ENCODE data around the gene MRPS7.
"Not testable (repeated sequence)": the region's sequence is repeated elsewhere in the genome, so short reads cannot be mapped to it uniquely, and the experiment has no call there.

The MRPS7 gene

DNA sequence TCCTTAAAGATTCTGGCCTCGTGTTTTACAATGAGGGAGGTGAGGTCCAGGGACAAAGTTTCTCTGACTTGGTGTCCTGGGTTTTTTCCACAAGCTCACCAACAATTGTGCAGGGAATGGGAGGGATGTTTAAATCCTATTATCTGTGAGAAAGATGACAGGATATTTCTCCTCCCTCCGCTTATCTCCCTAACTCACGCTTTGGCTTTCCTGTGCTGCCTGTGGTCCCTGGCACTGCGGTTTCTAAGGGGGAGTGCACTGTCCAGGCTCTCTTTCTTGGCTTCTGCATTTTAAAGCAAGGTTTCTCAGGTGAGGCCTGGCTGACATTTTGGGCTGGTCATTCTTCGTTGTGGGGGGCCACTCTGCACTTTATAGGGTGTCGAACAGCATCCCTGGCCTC is 16.7 kb upstream of the MRPS7 start:
- FAIRE-seq = no peak

DNA sequence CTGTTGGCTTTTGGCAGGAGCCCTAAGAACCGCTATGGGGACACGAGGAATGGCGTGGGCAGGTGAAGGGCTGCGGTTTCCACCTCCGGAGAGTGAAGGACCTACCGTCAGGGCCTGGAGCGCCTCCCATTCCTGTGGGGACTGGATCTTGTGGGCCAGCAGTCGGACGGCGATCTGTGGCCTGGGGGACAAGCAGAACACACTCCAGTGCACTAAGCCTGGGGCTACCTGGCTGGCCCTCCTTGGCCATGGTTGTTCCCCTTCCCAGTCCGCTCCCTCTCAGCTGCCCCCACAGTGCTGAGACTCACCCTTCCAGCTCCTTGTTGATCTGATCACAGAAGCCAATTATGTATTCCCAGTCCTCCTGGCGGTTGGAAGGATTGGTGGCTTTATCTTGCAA is 15.3 kb upstream of the MRPS7 start:
- FAIRE-seq = no peak

DNA sequence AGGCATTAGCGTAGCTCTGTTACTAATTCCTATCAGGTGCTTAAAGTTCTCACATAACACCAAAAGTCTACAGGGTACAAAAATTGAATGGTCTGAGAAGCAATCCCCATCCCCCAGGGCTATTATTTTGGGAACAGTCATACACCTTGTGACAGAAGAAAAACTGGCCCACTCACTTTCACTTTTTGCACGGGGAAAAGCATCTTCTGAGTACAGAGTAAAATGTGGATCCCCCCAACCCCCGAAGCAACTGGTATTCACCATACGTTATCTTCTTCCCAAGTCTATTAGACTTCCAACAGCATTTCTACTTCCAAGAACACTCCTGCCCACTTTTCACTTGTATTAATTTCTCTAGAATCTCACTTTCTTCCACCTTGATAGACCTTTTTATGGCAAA is 12.1 kb upstream of the MRPS7 start:
- no peak for FAIRE-seq

DNA sequence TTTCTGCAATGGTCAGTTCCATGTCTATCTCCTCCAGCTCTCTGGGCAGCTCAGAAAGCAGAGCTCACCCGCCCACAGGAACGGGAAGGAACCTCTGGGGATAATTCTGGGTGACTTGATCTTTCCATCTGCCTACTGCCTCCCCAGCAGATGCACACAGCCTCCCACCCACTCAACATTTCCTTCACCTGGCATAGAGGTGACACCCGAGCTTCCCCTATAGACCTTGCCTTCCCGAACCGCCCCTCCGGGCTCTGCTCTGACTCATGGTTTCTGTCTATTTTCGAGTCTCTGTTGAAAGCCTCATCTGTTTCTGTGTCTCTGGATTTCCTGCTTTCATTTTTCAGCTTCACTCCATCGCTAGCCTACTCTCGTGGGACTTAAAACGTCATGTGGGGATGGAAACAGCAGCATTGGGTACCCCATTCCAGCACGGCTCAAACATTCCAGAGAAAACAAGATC is 11.6 kb upstream of the MRPS7 start:
- no peak for FAIRE-seq

DNA sequence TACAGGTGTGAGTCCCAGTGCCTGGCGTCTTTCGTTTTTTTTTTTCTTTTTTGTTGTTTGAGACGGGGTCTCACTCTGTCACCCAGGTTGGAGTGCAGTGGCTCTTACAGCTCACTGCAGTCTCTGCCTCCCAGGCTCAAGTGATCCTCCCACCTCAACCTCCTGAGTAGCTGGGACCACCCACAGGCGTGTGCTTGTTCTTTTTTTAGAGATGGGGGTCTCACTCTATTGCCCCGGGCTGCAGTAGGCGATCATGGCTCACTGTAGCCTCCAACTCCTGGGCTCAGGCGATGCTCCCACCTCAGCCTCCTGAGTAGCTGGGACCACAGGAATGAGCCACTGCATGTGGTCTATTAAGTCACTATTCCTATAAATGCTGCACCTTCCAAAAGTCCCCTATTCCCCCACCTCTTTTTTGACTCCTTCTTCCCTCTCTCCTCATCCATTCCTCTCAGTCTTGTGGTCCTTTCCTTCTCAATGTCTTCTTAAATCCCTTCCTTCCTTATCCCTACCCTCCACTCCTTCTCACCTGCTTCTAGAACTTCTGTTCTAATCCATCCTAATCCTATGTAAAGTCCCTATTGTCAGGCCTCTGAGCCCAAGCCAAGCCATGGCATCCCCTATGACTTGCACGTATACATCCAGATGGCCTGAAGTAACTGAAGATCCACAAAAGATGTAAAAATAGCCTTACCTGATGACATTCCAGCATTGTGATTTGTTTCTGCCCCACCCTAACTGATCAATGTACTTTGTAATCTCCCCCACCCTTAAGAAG is 9.5 kb upstream of the MRPS7 start:
- no peak for FAIRE-seq

DNA sequence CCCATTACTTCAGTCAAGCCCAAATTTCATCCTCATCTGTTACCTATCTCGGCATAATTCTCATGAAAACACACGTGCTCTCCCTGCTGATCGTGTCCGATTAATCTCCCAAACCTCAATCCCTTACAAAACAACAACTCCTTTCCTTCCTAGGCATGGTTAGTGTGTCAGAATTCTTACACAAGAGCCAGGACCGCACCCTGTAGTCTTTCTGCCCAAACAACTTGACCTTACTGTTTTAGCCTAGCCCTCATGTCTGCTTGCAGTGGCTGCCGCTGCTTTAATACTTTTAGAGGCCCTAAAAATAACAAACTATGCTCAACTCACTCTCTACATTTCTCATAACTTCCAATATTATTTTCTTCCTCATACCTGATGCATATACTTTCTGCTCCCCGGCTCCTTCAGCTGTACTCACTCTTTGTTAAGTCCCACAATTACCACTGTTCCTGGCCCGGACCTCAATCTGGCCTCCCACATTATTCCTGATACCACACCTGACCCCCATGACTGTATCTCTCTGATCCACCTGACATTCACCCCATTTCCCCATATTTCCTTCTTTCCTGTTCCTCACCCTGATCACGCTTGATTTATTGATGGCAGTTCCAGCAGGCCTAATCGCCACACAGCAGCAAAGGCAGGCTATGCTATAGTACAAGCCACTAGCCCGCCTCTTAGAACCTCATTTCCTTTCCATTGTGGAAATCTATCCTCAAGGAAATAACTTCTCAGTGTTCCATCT is 5.6 kb upstream of the MRPS7 start:
- not testable (repeated sequence) for FAIRE-seq

DNA sequence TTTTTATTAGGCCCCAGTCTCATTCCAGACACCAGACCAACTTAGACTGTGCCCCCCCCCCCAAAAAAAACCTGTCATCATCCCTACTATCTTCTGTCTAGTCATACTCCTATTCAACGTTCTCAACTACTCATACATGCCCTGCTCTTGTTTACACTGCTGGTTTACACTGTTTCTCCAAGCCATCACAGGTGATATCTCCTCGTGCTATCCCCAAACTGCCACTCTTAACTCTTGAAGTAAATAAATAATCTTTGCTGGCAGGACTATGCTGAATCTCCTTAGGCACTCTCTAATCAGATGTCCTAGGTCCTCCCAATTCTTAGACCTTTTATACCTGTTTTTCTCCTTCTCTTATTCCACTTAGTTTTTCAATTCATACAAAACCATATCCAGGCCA is 4.5 kb upstream of the MRPS7 start:
- FAIRE-seq = not testable (repeated sequence)

DNA sequence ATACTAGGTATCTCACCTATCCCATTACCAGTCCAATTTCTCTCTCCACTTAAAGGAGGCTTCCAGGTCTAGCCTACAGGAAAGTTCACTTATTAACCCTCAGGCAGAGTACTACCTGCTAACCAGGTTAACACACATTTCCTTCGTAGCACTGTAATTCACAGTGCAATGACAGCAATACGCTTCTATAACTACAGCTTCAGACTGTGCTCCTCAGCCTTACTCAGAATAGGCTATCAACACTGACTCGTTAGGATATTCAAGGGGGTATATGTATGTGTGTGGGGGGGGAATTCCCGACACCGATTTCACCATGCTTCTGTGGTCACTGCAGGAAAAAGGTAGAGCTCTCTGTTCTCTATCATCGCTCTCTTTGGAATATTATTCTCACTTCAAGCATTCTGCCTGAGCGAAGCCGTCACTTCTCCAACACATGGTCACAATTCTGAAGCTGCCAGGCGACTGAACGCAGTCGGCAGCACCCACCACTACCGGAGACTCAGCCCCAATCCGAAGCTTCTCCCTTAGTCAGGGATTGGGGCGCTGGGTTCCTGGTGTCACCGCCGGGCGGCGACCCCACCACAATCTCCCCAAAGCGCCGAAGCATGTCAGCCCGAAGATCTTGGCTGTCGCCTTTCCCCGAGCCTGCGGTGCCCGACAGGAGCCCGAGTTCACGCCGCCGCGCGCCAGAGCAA is 891 bp upstream of the MRPS7 start:
- FAIRE-seq = no peak

DNA sequence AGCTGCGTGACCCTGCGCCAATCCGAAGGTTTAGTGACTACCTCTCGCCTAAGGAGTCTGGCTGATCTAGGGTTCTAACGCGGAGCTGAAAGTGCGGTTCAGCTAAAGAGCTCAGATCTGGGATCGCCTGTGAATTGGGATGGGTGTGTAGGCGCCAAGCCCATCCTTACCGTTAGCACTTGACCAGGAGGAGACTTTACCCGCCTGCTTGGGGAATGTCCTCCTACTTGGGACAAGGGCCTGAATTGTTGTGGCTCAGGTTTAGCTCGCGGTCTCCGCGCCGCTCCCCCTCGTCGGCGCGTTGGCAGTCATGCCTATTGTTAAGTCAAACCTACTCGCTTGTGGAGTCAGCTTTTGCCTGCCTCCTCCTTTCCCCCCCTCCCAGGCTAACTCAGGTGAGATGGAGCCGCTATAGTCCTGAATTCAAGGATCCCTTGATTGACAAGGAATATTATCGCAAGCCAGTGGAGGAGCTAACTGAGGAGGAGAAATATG is 480 bp downstream of the MRPS7 start:
- FAIRE-seq = no peak

DNA sequence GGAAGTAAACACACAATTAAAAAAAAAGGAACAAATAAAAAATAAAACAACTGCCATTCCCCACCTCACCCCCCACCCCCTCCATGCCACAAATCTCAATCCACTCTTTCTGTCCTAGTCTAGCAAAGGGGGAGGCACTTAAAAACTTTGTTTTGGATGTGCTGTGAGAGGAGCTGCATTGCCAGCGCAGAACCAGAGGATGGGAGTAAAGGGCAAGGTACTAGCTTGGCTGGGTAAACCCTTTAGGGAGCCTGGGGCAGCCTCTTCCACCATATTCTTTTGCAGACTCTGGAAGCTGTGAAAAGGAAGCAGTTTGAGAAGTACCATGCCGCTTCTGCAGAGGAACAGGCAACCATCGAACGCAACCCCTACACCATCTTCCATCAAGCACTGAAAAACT is 1.4 kb downstream of the MRPS7 start:
- no peak for FAIRE-seq

DNA sequence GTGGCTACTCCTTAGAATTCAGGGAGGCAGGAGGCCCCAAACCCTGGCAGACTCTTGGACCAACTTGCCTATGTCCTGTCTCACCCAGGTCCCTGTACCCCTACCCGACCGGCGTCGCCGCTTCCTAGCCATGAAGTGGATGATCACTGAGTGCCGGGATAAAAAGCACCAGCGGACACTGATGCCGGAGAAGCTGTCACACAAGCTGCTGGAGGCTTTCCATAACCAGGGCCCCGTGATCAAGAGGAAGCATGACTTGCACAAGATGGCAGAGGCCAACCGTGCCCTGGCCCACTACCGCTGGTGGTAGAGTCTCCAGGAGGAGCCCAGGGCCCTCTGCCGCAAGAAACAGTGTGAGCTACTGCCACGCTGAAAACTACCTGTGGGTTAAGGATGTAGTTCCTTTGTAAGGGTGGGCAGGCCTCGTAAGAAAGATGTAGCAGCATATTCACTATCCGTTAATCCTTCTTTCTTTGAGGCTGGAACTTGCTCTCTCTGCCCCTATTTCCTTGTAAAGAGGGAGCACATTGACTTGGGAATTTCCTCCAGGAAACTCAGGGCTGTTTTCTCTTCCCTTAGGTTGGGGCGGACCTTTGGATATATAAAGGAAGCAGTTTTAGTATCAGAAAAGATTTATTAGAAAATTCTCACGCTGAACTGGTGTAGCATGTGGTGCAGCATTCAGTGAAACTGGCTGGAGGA is 4.1 kb downstream of the MRPS7 start:
- FAIRE-seq = no peak

DNA sequence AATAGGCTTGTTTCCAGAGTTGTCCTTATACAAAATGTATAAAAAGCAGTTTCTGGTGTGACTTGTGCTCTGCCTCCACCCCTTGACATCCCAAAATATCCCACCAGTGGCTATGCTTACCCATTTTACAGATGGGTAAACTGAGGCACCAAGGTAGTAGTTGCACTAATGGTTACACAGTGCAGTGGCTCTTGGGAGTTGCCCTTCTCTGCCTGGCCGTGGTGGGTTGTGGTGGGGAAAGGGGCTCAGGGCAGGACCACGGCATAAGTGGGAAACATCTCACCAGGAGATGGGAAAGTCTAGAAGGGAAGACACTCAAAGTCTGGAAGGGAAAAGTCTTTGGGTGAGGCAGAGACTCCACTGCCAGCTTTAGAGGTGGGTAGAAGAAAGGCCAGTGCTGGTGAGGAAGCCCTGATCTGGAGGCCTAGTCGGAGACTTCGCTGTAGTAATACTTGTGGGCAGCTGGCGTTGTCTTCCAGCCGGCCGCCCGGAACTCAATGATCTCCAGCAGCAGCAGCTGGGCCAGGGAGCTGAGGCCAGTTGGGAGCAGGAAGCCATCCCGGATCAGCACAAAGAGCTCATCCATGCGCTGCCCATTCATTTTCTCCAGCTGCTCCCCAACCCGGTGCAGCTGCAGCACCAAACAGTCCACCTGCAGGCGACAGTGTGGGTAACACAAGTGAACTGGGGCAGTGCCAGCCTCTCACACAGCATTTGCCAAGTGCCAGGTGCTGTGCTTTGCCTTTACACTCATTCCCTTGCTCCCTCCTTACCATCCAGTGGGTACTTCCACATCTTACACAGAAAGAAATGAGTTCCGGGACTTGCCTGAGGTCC is 4.9 kb downstream of the MRPS7 start:
- no peak for FAIRE-seq

DNA sequence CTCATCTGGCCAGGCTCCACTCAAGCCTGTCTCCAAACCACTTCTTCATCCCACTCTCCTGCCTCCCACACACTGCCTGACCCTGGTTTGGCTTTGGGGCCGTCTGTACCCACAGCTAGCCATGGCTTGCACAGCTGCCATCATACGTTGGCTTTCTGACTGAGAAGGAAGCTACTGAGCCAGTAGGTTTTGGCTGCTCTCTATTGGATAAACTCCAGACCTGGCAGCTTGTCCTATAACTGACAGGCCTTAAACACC is 5.4 kb downstream of the MRPS7 start:
- no peak for FAIRE-seq

DNA sequence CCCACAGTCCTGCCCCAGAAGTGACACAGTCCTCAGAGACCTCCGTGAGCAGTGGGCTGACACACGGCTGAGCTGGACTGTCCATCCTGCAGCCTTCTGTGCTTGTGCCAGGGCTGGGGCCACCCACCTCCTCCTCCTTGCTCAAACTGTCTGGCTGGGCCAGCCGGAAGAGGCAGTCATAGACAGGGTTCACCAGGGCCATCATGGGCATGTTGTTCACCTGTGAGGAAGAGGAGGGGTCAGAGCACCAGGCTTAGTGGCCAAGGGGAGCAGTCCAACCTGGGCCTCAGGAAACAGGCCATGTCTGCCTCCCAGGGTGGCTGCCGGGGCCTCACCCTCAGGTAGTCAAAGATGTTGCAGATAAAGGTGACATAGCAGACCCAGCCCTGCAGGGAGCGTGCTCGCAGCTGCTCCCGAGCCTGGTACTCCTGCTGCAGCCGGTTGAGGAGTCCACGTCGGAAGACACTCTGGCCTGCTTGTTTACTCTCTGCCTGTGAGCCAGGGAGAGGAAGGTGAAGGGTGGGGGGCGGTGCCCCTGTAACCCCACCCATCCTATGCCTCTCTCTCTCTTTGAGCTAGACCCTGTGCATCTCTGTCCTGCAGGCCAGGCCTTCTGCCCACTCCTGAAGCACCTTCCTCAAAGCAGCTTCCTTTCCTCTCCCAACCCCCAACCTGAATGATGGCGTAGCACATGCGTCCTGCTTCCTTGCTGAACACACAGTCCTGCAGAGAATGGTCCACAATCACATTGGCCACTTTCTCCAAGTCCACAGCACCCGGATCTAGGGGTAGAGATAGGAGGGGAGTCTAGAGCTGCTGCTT is 5.9 kb downstream of the MRPS7 start:
- FAIRE-seq = no peak

DNA sequence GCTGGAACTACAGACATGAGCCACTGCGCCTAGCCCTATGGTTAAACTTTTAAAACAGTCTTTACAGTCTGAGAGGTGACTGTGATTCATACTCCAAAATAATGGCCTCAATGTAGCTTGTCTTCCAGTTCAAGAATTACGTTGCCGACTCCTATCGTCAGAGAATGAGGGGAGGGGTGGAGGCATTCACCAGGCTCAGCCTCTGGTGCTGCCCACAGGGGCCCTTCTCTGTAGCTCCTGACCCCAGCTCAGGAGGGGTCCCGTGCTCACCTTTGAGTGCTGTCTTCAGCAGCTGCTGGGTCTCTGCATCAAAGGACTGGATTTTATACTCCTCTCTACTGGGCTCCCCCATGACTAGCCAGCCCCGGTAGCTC is 8.2 kb downstream of the MRPS7 start:
- FAIRE-seq = no peak

DNA sequence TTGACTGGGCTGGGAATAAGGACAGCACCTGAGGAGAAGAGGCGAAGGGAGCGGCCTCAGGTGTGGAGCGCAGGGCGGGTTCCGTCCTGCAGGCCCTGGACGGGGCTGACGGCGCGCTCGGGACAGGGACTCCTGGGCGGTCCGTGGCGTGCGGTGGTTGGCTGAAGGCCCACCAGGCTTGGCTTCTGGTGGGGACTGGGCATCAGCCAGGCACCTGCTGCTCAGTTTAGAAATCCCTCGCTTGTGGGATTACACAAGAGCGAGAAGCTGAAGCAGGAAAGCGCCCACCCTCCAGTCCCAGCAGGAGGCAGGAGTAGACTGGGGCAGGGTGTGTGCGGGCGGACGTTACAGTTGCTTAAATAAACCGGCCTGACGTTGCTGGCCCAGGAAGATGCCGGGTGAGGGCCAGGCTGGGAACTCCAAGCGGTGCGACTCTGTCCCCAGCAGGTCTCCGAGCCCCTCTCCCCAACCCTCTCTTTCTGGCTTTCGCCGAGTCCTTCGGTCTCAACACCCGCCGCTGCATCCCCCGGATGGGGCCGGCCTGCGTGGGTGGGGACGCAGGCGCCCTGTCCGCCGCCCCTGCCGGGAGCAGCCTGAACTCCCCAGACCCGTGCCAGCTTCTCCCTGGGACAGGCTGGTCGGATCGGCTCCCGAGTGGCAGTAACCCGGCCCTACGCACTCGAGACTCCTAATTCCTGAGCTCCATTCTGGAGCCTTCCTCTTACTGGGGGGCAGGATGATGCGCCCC is 8.7 kb downstream of the MRPS7 start:
- FAIRE-seq = no peak

DNA sequence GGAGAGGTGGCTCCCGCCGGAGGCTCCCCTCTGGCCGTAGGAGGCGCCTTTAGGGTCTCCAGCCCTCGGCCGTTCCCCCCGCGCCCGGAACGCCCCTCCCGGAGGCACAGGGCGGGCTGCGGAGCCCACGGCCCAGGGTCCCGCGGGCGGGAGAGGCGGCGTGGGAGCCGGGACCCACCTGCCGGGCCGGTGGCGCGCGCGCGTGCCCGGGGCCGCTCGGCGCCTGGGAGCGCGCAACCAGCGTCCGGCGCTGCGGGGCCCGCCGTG is 9.2 kb downstream of the MRPS7 start, which contains the start of gene MIF4GD:
TSS of gene MIF4GD (minus strand) at position 266 of the 267 bp plus-strand sequence. CDS start 1,036 bp downstream, outside the sequence.
- no peak for FAIRE-seq

DNA sequence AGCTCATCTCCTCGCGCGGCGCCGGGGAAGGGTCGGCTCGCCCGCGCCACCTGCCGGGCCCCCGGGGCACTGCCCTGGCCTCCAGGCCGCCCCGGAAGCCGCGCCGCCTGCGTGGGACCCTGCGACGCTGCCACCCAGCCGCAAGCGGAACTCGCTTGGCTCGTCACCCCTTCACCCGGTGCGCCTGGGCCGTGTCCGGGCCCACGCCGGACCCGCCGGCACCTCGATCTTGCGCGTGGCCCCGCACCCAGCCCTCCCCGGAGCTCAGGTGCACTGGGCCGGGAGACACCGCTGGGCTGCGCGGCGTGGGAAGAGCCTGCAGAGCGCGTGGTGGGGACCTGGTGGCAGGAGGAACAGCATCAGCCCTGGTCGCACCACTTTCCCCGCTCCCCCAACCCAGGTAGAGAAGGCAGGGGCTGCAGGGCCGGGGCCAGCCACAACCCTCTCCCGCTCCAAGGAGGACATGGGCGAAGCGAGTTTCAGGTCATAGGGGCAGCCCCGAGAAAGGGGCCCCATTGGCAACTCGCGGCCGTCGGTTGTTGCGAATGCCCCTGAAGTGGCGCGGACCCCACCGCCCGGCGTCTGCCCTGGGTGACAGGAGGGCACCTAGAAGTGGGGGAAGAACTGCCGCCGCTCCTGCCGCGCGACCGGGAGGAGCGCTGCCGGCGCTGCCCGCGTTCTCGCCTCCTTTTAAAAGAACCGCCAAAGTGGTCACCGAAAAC is 9.7 kb downstream of the MRPS7 start:
- FAIRE-seq = no peak

DNA sequence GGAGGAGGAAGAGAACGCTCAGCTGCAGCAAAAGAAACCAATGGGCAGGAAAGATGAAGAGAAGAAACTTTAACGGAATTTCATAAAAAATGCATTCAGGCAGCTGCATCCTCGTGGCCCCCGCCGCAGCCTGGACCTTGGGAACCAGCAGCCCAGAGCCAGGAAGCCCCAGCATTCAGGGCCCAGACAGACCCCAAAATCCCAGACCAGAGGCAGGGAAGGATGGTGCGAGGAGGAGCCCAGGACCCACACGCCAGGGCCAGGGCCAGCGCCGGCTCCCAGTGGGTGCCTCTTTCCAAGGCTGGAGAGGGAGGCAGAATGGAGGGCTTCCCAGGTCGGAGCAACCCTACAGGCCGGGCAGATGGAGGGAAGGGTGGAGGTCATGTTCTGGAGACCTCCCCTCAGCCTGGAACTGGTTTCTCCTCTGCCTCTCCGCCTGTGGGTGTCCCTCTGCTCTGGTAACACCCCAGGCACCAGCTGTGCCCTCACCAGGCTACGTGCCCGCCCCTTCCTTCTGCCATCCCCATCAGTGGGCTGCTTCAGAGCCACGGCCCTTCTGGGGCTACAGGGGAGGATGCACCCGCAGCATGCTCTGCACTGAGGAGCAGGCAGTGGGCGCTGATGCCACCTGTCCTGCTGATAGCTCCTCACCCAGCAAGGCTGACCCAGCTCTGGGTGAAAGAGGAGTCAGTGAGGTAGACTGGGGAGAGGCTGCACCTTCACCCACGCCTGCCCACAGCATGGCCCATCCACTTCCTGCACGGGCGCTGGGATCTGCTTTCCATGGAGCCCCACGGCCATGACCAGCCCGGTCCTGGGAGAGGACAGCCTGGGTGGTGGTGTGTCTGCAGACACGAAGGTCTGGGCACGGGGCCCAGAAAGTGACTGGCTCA is 10.5 kb downstream of the MRPS7 start:
- no peak for FAIRE-seq

Data from TTC549 (cell line).